T47D (cell line): Measurements from ENCODE around the gene GFPT2.

Experiments used
- DNase-seq, 2 experiments: peaks; one replicate each; pipeline versions ENCODE4 v3.0.0 to v3.0.0-alpha.2; 2011 to 2012; ENCODE audit warnings: low read depth in 1 of 2, low spot score in 1 of 2
- JUND ChIP-seq: IDR thresholded peaks from 2 replicates; pipeline ENCODE4 v1.6.1; 2012; ENCODE audit warnings: low read depth
- in situ Hi-C: cut with HindIII; loops from 2 replicates; pipeline ENCODE4 v1.10.0; 2016; ENCODE audit warnings: low sequenced_read_pairs, low pct_unique_long_range_greater_than_20kb

GFPT2 gene

DNA sequence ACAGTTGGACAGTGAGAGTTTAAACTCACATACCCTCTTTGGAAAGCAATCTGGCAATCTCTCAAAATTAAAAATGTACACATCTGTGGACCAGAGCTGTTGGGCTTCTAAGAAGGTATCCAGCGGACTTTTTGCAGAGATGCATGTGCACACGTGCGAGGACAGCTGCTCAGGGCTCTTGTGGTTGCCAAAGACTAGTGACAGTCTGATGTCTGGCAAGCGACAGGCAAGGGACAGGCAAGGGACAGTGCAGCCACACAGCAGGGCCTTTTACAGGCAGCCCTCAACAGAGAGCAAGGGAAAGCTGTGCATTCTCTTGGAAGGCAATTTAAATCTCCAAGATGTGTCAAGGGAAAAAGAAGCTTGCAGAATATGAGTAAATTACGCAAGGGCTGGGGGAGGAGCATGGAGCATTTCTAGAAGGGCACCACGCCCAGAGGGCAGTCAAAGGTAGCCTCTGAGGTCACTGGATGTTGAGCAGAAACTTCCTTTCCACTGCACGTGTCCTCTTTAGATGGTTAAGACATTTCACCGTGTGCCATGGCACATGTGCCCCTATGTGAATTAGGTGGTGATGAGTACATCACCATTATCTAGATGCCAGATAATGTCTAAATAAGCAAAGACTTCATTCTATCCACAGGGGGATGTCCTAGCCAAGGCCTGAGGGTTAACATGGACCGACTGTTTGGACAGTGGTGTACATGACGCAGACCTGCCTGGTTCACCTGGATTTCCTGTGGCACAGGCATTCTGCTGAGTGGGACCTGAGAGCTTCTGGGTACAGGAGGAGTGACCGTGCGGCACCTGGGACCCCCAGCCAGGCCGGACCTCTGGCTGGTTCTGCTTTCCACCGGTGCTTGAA, 9.1 kb downstream of the GFPT2 start:
- in situ Hi-C loops = no loop called here
- peak in 1 of 2 experiments; percentile 20 for DNase-seq
- TF ChIP-seq JUND = no peak

DNA sequence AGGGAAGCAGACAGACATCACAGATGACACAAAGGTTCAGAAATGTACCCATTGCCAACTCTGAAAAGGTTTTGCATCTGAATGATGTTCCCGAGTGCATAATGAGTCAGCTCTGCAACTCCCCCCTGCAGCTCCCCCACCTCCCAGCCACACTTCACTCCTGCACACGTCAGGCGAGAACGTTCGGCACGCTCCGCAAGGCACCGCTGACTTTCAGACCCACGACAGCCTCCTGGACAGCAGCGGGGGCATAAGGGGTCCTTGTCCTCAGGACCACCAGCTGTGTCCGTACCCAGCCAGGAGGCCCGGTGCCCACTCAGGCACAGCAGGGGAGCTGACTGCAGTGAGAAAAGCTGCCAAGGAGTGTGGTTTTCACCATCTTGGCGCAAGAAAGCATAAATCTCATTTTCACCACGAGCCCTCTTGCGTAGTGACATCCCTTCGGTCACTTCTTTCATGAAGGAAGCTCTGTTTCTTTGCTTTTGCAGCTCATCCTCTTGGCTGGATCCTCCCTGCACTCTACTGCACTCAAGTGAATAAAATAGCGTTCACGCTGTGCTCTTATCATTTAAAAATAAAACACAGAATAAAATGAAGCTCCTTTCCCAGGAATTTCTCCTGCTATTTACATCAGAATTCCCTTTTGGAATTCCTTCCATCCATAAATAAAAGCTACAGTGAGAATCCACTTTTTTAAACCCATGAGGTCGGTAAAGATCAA, 9.9 kb downstream of the GFPT2 start:
- DNase-seq = no peak
- TF ChIP-seq JUND = no peak
- in situ Hi-C loops = no loop called here

DNA sequence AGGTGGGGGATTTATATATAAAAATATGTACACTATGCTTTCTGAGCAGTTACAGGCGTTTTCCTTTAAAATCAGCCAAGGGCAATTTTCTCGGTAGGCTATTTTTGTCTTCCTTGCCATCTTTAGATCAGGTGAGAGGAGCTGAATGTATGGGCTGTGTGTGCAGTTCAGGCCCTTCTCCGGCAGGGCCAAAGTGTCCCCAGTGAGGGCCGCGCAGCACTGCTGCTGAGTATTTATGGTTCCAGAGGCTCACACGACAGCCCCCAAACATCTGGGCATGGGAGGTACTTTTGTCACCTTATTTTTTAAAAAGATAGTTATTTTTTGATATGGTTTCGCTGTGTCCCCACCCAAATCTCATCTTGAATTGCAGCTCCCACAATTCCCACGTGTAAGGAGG, 11.5 kb downstream of the GFPT2 start:
- TF ChIP-seq JUND = no peak
- DNase-seq = no peak
- in situ Hi-C loops = no loop called here

DNA sequence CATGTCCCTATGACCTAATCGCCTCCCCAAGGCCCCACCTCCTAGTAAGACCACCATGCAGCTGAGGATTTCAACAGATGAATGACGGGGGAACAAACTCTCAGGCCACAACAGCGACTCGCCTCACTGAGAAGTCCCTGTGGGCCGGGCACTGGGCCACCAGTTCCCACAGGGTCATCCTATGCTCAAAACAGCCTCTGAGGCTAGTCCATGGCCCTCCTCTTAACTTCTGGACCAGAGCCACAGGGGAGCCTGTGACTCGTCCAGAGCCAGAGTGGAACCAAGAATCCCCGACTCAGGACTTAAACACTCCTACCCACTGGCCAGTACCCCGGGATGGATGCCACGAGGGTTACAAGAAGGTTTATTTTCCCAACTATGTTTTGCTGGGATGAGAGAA, 12.3 kb downstream of the GFPT2 start:
- DNase-seq = no peak
- in situ Hi-C loops = no loop called here
- no peak for TF ChIP-seq JUND

DNA sequence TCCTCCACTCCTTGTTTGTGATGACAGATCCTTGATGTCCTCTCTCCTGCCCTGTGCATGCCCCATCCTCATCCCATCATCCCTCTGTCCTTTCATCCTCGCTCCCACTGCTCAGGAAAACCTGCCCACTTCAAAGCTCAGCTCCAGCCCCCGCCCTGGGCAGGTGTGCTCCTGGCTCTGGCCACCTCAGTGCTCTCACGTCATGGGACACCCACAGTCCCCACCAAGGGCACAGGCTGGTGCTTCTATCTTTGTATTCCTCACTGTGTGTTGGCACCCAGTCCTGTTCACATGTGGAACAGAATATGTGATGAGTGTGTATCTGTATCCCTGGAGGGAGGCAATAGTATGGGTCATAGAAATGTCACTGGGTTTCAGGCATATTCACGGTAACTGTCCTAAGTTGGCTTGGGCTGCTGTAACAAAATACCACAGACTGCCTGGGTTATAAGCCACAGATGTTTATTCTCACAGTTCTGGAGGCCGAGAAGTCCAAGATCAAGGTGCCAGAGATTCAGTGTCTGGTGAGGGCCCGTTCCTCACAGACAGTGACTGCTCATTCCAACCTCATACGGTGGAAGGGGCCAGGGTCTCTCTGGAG, 13.5 kb downstream of the GFPT2 start:
- in situ Hi-C loops = no loop called here
- no peak for TF ChIP-seq JUND
- no peak for DNase-seq

DNA sequence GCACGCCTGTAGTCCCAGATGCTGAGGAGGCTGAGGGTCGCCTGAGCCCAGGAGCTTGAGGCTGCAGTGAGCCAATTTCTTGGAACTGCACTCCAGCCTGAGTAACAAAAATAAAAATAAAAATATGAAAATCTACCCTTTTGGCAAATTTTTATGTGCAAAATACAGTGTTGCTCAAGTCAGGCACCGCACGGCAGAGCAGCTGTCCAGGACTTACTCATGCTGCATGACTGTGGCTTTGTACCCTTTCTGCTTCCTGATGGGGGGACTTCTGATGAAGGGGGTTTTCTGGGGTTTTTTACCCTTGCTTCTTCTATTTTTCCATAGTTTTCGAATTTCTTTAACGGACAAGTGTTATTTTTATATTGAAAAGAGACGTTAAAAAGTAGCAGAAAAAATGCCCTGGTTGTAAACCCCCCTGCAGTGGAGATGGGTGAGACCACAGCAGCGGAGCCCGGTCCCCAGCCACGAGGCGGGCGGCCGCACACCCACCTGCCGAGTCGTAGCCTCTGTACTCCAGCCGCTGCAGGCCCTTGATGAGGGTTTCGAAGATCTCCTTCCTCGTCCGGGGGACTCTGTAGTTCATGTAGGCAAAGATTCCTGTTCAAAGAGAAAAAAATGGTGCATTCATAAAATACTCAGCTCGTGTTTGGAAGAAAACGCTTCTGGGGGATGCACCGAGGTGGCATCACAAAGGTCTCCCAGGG, 15.0 kb downstream of the GFPT2 start:
- no peak for TF ChIP-seq JUND
- no peak for DNase-seq
- in situ Hi-C loops = no loop called here

DNA sequence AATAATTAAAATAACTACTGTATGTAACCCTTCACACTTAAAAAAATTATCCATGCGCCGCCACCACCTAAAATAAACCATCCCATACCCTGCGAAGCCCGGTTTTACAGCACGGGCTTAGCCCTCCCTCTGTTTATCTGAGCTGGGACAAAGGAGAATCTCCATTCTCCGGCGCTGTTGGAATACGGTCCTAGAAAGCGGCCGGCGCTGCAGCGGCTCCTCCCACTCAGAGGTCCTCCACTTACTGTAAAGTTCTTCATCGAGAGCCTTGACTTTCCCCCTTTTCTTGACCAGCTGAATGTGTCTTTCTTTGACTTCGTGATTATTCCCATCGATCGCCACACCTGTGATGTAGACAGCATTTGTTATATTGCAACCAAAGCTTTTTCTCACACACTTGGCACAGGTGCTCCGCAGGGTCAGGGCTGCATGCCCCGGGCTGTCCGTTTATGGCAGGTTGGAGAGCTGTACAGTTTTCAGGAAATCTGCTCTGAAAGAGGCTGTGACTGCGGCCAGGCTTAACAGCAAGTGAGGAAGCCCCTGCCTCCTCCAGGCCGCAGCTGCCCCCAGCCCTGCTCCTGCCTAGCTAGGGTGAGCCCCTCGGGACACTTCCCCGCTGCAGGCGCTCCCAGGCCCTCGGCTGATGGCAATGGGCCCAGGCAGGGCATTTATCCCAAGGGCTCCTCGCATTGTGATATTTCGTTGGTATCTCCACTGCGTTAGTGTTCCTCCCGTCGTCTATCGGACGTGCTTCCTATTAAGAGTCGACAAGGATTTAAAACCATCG, 16.7 kb downstream of the GFPT2 start:
- DNase-seq = no peak
- in situ Hi-C loops = no loop called here
- TF ChIP-seq JUND = no peak

DNA sequence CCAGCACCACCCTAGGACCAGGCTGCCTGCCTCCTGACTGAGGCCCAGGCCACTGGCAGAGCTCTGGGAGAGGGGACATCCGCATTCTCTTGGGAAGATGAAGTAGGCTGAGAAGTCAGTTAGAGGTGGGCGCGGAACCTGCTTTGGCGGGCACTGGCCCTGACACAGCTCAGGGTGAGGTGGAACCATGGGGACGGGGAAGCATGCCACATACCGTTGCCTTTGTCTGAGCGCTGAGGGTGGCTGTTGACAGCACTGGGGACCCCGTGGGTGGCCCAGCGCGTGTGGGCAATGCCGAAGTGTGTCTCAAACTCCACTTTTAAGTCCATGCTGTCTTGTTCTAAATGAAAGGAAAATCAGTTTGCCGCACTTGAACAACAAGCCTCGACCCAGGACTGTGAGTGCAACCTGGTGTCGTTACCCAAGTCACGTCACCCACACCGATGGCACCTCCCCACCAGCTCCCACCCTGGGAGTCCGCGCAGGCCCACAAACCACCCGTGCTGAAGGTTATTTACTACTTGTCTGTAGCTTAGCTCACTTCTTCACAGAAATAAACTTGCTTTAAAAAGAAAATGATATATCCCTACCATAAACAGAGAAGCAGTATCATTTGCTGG, 17.4 kb downstream of the GFPT2 start:
- no peak for DNase-seq
- in situ Hi-C loops = no loop called here
- TF ChIP-seq JUND = no peak

DNA sequence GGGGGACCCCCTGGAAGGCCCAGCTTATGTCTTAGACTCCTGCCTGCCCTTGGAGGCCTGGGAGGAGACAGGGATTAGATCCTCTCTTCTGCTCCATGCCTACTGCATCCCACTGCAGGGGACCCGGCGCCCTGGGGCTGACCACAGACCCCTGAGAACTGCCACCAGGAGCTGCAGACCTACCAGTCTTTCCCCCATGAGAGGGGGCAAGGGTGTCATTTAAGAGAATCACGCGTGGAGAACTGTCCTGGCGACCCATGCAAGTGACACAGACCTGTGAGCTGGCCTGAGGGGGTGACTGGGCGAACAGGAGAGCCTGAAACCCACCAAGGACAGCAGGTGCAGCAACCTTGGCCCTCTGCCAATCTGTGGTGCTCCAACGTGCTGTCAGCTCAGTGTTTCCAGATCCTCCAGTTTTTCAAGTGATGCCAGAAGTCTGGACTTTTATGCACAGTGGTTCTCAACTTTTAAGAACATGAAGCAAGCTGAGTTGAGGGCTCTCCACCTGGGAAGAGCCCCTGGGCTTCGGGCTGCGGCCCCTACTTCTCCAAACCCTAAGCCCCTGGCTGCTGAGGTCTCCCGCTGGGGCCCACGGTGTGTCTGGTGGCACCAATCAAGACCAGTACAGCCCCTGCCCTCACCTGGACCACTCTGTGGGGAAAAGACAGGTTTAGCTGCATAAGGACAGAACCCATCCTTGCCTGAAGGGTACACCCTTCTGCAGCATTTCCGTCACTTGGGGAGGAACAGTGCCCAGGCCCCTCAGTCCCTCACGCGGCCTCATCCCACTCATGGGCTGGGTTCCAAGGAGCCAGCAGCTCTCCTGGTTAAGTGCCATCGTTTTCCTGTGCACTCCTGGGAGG, 18.2 kb downstream of the GFPT2 start:
- DNase-seq = peak in 1 of 2 experiments; percentile 52
- in situ Hi-C loops = no loop called here
- no peak for TF ChIP-seq JUND

DNA sequence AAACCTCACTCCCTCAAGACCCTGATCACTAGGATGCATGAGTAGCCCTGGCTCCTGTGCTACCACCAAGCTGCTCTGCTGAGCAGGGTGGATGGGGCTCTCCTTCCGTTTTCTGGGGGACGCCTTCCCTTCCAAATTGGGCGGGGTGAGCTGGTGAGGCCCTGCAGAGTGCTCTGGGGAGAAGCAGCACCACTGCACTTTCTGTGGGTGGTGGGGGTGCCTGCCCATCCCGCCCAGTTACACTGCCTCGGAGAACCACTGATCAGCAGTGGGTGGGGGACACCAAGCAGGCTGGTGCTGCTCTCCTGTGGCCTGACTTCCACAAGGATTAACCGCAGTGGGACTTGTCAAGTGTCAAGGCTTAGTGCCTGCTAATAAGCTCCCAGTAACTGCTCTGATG, 19.0 kb downstream of the GFPT2 start:
- no peak for TF ChIP-seq JUND
- in situ Hi-C loops = no loop called here
- no peak for DNase-seq

DNA sequence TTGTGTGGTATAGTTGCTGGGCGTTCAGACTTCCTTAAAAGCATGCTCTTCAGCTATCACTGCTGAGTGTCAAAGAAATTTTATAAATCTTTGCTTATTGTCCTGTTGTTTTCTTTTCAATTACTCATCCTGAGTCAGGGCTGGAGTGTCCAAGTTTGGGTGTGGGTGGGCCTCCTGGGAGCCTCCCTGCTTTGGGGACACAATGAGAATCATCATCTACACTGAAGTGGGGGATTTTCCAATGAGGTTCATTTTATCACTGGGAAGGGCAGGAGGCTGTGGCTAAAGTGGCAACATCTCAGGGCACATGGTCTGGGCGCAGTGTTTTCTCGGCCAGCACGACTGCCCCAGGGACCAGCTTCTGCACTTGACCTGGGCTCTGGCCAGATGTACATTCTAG, 19.5 kb downstream of the GFPT2 start:
- DNase-seq = no peak
- in situ Hi-C loops = no loop called here
- TF ChIP-seq JUND = no peak
